Measurements from ENCODE around the gene SUDS3.

SUDS3 gene

DNA sequence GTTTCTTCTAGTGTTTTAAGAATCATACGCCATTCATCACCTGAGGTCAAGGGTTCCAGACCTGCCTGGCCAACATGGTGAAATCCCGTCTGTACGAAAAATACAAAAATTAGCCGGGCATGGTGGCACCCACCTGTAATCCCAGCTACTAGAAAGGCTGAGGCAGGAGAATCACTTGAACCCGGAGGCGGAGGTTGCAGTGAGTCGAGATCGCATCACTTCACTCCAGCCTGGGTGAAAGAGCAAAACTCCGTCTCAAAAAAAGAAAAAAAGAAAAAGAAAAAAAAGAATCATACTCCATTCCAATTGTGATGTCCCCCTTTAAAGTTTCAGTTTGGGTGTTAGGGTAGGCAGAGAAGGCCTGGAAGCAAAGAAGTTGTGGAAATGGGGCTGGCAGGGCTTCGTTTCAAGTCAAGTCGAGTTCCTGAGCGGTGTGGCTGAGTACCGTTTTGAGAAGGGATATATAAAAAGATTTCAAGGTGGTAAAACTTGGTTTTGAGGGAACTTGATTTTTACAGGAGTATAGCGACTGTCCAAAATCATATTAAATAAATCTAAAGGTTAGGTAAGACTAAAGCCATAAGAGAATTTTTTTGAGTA, 2.1 kb upstream of the SUDS3 start:
- H3K36me3 ChIP-seq (ENCODE audit: low read depth), result 0 out of 2 replicates have a peak, but pooled peaks cover 3% of the 10 kb centered on the region
- DNase-seq (ENCODE audit: low spot score) (no peak), ATAC-seq (ENCODE audit: low read depth) (no peak)
- no peaks in the 10 kb centered on the region for H3K9me3 ChIP-seq (ENCODE audit: severe bottlenecking)
- H3K27ac ChIP-seq (ENCODE audit: poor library complexity, severe bottlenecking), result peak overlapping the region; percentile 23
- H3K4me3 ChIP-seq (ENCODE audit: severe bottlenecking), result no peak overlapping the region
- H3K4me1 ChIP-seq (ENCODE audit: insufficient read depth, poor library complexity, severe bottlenecking), result peaks cover 16% of the 10 kb centered on the region
- TF ChIP-seq, protein P1, sequence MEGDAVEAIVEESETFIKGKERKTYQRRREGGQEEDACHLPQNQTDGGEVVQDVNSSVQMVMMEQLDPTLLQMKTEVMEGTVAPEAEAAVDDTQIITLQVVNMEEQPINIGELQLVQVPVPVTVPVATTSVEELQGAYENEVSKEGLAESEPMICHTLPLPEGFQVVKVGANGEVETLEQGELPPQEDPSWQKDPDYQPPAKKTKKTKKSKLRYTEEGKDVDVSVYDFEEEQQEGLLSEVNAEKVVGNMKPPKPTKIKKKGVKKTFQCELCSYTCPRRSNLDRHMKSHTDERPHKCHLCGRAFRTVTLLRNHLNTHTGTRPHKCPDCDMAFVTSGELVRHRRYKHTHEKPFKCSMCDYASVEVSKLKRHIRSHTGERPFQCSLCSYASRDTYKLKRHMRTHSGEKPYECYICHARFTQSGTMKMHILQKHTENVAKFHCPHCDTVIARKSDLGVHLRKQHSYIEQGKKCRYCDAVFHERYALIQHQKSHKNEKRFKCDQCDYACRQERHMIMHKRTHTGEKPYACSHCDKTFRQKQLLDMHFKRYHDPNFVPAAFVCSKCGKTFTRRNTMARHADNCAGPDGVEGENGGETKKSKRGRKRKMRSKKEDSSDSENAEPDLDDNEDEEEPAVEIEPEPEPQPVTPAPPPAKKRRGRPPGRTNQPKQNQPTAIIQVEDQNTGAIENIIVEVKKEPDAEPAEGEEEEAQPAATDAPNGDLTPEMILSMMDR (IDR thresholded peaks at IDR 0.05; ENCODE audit: poor library complexity, severe bottlenecking), result no peak
- H3K27me3 ChIP-seq (ENCODE audit: insufficient read depth, poor library complexity, severe bottlenecking), result no peaks in the 10 kb centered on the region

DNA sequence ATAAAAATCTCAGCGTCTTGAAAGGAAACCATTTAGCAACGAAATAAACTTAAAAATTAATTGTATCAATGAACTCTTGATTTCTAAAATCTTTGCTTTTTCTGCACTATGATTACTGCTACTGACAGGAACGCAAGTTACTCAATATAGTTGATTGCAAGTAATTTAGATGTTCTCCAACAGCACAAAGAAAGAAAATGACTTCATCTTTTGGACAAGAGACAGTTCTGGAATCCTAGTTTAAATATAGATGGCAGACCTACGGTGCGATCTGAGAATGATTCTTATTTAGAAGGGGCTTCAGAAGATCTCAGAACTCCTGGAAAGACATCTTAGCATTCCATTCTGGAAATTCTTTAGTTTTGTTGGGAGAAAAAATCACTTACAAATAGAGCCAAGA, 1.4 kb upstream of the SUDS3 start:
- peaks cover 16% of the 10 kb centered on the region for H3K4me1 ChIP-seq (ENCODE audit: insufficient read depth, poor library complexity, severe bottlenecking)
- H3K27me3 ChIP-seq (ENCODE audit: insufficient read depth, poor library complexity, severe bottlenecking), result no peaks in the 10 kb centered on the region
- DNase-seq (ENCODE audit: low spot score) (no peak), ATAC-seq (ENCODE audit: low read depth) (no peak)
- no peaks in the 10 kb centered on the region for H3K9me3 ChIP-seq (ENCODE audit: severe bottlenecking)
- peaks cover 8% of the 10 kb centered on the region for H3K36me3 ChIP-seq (ENCODE audit: low read depth)
- no peak overlapping the region for H3K27ac ChIP-seq (ENCODE audit: poor library complexity, severe bottlenecking)
- H3K4me3 ChIP-seq (ENCODE audit: severe bottlenecking), result no peak overlapping the region
- TF ChIP-seq, protein P1 (IDR thresholded peaks at IDR 0.05; ENCODE audit: poor library complexity, severe bottlenecking), result no peak

DNA sequence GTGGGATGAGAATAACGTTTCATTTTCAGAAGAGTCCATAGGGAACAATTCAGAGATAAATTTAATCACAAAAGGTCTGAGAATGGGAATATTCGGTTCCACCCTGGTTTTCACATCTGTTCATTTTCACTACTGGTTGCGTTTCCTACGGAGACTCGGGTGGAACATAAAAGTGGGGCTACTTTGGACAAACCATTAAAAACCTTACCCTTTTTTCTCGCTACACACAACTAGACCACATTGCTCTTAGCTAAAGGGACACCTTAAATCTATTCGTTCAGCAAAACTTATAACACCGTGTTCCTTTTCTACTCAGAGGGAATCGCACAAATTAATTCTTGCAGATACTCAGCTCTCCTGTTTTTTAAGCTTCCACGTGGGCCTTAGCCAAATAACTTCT, 1.0 kb upstream of the SUDS3 start:
- Histone ChIP-seq H3K9me3 (ENCODE audit: severe bottlenecking) (no peaks in the 10 kb centered on the region), H3K27me3 (ENCODE audit: insufficient read depth, poor library complexity, severe bottlenecking) (no peaks in the 10 kb centered on the region), H3K36me3 (ENCODE audit: low read depth) (peaks cover 12% of the 10 kb centered on the region), H3K27ac (ENCODE audit: poor library complexity, severe bottlenecking) (no peak overlapping the region), H3K4me1 (ENCODE audit: insufficient read depth, poor library complexity, severe bottlenecking) (peaks cover 12% of the 10 kb centered on the region), H3K4me3 (ENCODE audit: severe bottlenecking) (no peak overlapping the region)
- ATAC-seq (ENCODE audit: low read depth) (no peak), DNase-seq (ENCODE audit: low spot score) (no peak)
- TF ChIP-seq, protein P1 (IDR thresholded peaks at IDR 0.05; ENCODE audit: poor library complexity, severe bottlenecking), result no peak

DNA sequence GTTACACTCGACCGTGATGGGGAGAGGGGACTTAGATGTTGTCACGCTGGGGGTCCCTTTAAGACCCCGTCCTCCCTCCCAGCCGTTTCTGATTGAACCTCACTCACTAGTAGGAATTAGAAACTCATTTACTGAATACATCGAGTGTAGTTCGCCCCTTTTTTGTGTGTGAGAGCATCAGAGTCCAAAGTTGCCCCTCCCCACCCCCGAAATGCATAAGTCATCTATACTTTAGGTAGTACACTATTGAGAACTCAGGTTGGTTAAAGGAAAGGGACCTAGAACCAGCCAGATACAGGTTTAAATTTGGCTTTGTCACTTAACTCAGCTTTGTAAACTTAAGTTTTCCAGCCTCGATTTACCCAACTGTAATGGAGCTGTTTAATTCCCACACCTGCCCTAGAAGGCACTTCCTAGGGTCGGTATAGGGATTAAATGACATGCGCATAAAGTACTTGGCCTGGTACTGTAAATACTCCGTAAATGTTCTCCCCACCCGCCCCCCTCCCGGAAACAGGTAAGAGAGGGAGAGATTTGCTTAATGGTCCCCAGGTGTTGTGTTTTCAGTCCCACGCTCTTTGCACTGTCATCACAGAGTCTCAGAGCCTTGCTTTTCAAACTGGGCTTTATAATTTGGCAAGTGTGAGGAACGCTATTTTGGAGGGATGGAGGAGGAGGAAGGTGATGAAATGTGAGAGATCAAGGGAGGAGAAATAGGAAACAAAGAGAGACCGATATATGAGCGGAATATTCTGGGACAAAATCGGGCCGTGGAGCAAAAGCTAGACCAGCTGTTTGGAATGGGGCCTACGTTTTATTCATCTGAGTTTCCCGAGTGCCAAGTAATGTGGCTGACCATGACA, 897 bp downstream of the SUDS3 start:
- Histone ChIP-seq H3K36me3 (ENCODE audit: low read depth) (peaks cover 28% of the 10 kb centered on the region), H3K9me3 (ENCODE audit: severe bottlenecking) (no peaks in the 10 kb centered on the region), H3K4me1 (ENCODE audit: insufficient read depth, poor library complexity, severe bottlenecking) (peaks cover 5% of the 10 kb centered on the region), H3K4me3 (ENCODE audit: severe bottlenecking) (peak overlapping the region; percentile 96), H3K27me3 (ENCODE audit: insufficient read depth, poor library complexity, severe bottlenecking) (no peaks in the 10 kb centered on the region), H3K27ac (ENCODE audit: poor library complexity, severe bottlenecking) (peak overlapping the region; percentile 67)
- TF ChIP-seq, protein P1 (IDR thresholded peaks at IDR 0.05; ENCODE audit: poor library complexity, severe bottlenecking), result no peak
- ATAC-seq (ENCODE audit: low read depth), result no peak
- no peak for DNase-seq (ENCODE audit: low spot score)
